Thyroid gland (tissue), 4 donors: Measurements from ENCODE around the gene RNPEP. TPM values are rescaled to one million over a fixed set of nuclear protein-coding genes. Genes with fewer than 3 reads are reported as not detected.

ENCODE experiments used
- DNase-seq, 2 donors: peaks; one replicate each; pipeline ENCODE4 v3.0.0-alpha.2; 2019
- H3K27ac ChIP-seq, 3 donors: fragments of 200-600 bp; sonication (generic); 1 replicate in 2 of 3; 2 replicates in 1 of 3; pipeline ENCODE4 v1.5.1; 2016 to 2019; ENCODE audit warnings: mild to moderate bottlenecking in 1 of 3, moderate library complexity in 1 of 3
- H3K27me3 ChIP-seq: fragments of 200-600 bp; sonication (generic); one replicate; pipeline ENCODE4 v1.5.1; 2019
- H3K36me3 ChIP-seq, 2 donors: fragments of 200-600 bp; sonication (generic); one replicate each; pipeline ENCODE4 v1.5.1; 2016 to 2019
- H3K4me1 ChIP-seq, 2 donors: fragments of 200-600 bp; sonication (generic); one replicate each; pipeline ENCODE4 v1.5.1; 2017 to 2019
- H3K4me3 ChIP-seq, 3 donors: fragments of 200-600 bp; sonication (generic); replicated peaks in 1 of 3; 1 replicate in 2 of 3; 2 replicates in 1 of 3; pipeline ENCODE4 v1.5.1; 2016; ENCODE audit warnings: mild to moderate bottlenecking in 1 of 3
- H3K9me3 ChIP-seq: fragments of 200-600 bp; sonication (generic); one replicate; pipeline ENCODE4 v1.5.1; 2017
- POLR2A ChIP-seq, 2 donors: fragments of 450-650 bp; IDR thresholded peaks; one replicate each; pipeline ENCODE4 v1.6.1; 2017; ENCODE audit warnings: antibody characterized with exemption in 2 of 2, mild to moderate bottlenecking in 2 of 2, moderate library complexity in 1 of 2
- WGBS, 2 donors: methylation state at CpG; one replicate each; pipeline ENCODE4 v1.1.5; 2017; 5-methylcytosine and 5-hydroxymethylcytosine counted together
- intact Hi-C: fragments of 100-400 bp; cut with DNase I; formaldehyde crosslinking; loops from one replicate; pipeline ENCODE4 v1.15.1; 2023
- total RNA-seq, 4 donors: library from RNA; depleted of rRNA; stranded (reverse); fragments of >200 nt; gene quantifications; one replicate each; pipeline ENCODE4 v1.2.3, GENCODE V29; 2016
- TF ChIP-seq, protein P1 (sequence below), 6 experiments: fragments of 200-600 bp in 3 of 6; fragments of 450-650 bp in 3 of 6; sonication (generic) in 3 of 6; IDR thresholded peaks; one replicate each; pipeline ENCODE4 v1.5.1; 2016 to 2019; ENCODE audit warnings: antibody characterized with exemption in 6 of 6, mild to moderate bottlenecking in 2 of 6, inconsistent platforms in 1 of 6, moderate library complexity in 1 of 6

Gene RNPEP
- total RNA-seq, 4 donors from 2014 or later, result 61.4 to 98.1 (median 85.7) TPM

DNA sequence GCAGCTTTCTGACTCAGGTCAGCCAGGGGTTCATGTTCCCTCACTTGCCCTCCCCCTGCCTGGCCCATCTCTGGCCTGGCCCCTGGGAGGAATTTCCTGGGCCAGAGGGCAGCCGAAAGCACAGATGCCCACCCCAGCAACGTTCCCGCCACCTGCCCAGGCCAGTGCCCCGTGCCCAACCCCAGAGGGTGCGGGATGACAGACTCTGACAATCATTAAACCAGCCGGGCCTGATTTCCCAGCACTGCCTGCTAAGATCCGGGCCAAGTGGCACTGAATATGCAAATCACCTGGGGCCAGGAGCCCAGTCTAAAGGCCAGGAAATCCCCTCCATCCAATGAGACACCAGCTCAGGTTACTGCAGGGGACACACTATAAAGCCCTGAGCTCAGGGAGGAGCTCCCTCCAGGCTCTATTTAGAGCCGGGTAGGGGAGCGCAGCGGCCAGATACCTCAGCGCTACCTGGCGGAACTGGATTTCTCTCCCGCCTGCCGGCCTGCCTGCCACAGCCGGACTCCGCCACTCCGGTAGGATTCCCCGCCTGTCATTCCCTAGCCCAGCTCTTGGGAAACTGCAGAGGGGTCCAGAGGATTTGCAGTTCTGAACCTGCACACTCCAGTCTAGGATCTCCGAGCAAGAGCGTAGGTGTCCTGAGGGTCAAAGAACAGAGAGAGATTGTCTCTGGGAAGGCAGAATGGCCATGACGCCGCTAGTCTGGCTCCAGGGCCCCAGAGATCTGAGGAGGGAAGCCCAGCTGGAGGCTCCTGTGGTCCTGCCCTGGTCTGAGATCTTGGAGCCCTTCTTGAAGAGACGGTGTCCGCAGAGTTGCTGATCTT, 27.9 kb downstream of the RNPEP start, which contains the start of gene ELF3:
Gene ELF3 (plus strand): TSS at position 408 of the 836 bp plus-strand sequence. CDS start 550 bp downstream, outside the sequence.
- Histone ChIP-seq H3K36me3 (peaks cover 4 to 16% of the 10 kb centered on the region in 2 donors), H3K27me3 (no peaks in the 10 kb centered on the region), H3K27ac (peak within 1 kb of the TSS; percentile 89 to 94 (median 93)), H3K4me3 (peak within 1 kb of the TSS in 2 of 3 donors; percentile 22 to 34), H3K4me1 (peaks cover 56 to 63% of the 10 kb centered on the region in 2 donors), H3K9me3 (no peaks in the 10 kb centered on the region)
- DNase-seq, result peak; percentile 96 to 97
- intact Hi-C loops, result no loop called here
- TF ChIP-seq POLR2A (IDR thresholded peaks at IDR 0.05), result peak; percentile 87 to 99
- TF ChIP-seq, protein P1, sequence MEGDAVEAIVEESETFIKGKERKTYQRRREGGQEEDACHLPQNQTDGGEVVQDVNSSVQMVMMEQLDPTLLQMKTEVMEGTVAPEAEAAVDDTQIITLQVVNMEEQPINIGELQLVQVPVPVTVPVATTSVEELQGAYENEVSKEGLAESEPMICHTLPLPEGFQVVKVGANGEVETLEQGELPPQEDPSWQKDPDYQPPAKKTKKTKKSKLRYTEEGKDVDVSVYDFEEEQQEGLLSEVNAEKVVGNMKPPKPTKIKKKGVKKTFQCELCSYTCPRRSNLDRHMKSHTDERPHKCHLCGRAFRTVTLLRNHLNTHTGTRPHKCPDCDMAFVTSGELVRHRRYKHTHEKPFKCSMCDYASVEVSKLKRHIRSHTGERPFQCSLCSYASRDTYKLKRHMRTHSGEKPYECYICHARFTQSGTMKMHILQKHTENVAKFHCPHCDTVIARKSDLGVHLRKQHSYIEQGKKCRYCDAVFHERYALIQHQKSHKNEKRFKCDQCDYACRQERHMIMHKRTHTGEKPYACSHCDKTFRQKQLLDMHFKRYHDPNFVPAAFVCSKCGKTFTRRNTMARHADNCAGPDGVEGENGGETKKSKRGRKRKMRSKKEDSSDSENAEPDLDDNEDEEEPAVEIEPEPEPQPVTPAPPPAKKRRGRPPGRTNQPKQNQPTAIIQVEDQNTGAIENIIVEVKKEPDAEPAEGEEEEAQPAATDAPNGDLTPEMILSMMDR (IDR thresholded peaks at IDR 0.05), result peak in 1 of 6 experiments; percentile 20
- 47 to 49% methylated on average over 16 to 22 of the region's 24 CpGs for WGBS, 2 donors

DNA sequence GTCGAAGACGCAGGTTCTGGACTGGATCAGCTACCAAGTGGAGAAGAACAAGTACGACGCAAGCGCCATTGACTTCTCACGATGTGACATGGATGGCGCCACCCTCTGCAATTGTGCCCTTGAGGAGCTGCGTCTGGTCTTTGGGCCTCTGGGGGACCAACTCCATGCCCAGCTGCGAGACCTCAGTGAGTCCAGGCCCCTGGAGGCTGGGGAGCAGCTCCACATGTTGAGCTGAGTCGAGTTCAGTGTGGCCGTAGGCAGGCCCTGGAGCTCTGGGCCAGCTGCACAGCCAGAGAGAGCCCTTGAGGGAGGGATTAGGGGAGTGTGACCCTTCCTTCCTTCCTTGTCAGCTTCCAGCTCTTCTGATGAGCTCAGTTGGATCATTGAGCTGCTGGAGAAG, 29.5 kb downstream of the RNPEP start:
- H3K4me3 ChIP-seq, result no peak overlapping the region

DNA sequence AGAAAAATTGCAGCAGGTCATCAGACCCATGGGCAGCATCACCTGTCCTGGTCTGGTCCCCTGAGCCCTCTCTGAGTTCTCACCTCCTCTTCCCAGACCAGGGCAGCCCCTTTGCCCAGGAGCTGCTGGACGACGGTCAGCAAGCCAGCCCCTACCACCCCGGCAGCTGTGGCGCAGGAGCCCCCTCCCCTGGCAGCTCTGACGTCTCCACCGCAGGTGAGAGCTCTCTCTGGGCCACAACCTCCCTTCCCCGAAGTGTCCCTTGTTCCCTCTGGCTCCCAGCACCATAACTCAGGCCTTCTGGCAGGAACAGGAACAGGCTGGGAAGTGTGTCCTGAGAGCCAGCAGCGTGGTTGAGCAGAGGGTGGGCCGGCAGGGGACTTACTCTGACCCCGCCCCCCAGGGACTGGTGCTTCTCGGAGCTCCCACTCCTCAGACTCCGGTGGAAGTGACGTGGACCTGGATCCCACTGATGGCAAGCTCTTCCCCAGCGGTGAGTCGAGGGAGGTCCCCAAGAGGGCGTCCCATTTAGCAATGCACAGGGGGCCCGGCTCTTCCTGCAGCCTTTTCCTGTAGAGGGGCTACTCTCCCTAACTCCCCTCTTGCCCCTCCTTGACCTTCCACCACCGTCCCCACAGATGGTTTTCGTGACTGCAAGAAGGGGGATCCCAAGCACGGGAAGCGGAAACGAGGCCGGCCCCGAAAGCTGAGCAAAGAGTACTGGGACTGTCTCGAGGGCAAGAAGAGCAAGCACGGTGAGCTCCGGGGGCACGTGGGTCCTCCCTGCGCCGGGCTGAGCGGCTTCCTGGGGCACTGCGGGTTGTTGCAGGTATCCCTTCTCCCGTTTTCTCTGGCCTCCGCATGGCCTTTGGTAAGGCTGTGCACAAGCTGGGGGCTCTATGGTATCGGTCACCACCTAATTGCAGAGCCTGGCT, 30.4 kb downstream of the RNPEP start:
- Histone ChIP-seq H3K9me3 (no peaks in the 10 kb centered on the region), H3K27ac (no peak overlapping the region), H3K36me3 (peaks cover 5 to 11% of the 10 kb centered on the region in 2 donors), H3K4me1 (peaks cover 35 to 53% of the 10 kb centered on the region in 2 donors), H3K4me3 (no peak overlapping the region), H3K27me3 (no peaks in the 10 kb centered on the region)
- 85 to 87% methylated on average over 26 to 31 of the region's 35 CpGs for WGBS, 2 donors
- no peak for DNase-seq
- intact Hi-C loops, result no loop called here
- TF ChIP-seq, protein P1 (IDR thresholded peaks at IDR 0.05), result no peak
- TF ChIP-seq POLR2A (IDR thresholded peaks at IDR 0.05), result no peak

More for the DNA sequence above, 29.5 kb downstream of the RNPEP start:
- Histone ChIP-seq H3K9me3 (no peaks in the 10 kb centered on the region), H3K36me3 (peaks cover 5 to 11% of the 10 kb centered on the region in 2 donors), H3K4me1 (peaks cover 40 to 57% of the 10 kb centered on the region in 2 donors), H3K27me3 (no peaks in the 10 kb centered on the region), H3K27ac (no peak overlapping the region)
- TF ChIP-seq POLR2A (IDR thresholded peaks at IDR 0.05), result no peak
- TF ChIP-seq, protein P1 (IDR thresholded peaks at IDR 0.05), result no peak
- intact Hi-C loops, result no loop called here
- no peak for DNase-seq
- WGBS, 2 donors, result 96 to 97% methylated on average over 3 to 8 of the region's 11 CpGs

DNA sequence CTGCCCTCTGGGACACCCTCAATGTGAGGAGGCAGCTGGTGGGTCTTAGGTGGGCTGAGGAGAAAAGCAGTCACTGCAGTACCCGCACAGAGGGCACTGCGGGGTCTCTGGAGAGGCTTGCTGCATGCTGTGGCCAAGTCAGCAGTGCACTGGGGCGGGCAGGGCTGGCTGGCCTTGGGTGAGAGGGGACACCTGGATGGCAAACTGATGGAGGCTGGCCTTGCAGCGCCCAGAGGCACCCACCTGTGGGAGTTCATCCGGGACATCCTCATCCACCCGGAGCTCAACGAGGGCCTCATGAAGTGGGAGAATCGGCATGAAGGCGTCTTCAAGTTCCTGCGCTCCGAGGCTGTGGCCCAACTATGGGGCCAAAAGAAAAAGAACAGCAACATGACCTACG, 31.2 kb downstream of the RNPEP start:
- Histone ChIP-seq H3K4me3 (no peak overlapping the region), H3K4me1 (peaks cover 34 to 56% of the 10 kb centered on the region in 2 donors), H3K9me3 (no peaks in the 10 kb centered on the region), H3K27ac (no peak overlapping the region), H3K36me3 (peaks cover 5 to 11% of the 10 kb centered on the region in 2 donors), H3K27me3 (no peaks in the 10 kb centered on the region)
- TF ChIP-seq, protein P1 (IDR thresholded peaks at IDR 0.05), result no peak
- TF ChIP-seq POLR2A (IDR thresholded peaks at IDR 0.05), result no peak
- 87 to 88% methylated on average over 8 to 9 of the region's 12 CpGs for WGBS, 2 donors
- no peak for DNase-seq
- intact Hi-C loops, result no loop called here
